UCSD-AML1 (cell line): Measurements from ENCODE around the gene CPNE8.
"Not testable (repeated sequence)": the region's sequence is repeated elsewhere in the genome, so short reads cannot be mapped to it uniquely, and the experiment has no call there.

Experiments used
- DNase-seq: peaks from one replicate; lab custom pipeline; 2025; ENCODE audit not compliant: unreplicated experiment; lab: John Stamatoyannopoulos, UW

The CPNE8 gene

DNA sequence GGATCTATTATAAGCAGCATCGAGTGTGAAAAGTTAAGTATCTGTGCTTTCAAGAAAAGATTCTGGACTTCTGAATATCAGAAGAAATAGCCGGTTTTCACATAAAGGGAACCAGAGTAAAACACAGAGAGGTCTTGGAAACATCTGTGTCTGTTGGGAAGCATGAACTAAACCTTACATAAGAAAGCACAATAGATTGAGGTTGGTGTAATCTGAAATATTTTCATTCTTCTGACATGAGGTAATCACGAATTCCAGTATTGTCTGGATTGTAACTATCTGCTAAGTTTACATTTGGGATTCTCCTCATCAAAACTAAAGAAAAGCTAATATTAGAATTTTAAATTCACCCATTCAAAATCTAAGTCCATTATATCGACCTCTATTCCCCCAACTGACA, 161.3 kb downstream of the CPNE8 start:
- no peak for DNase-seq

DNA sequence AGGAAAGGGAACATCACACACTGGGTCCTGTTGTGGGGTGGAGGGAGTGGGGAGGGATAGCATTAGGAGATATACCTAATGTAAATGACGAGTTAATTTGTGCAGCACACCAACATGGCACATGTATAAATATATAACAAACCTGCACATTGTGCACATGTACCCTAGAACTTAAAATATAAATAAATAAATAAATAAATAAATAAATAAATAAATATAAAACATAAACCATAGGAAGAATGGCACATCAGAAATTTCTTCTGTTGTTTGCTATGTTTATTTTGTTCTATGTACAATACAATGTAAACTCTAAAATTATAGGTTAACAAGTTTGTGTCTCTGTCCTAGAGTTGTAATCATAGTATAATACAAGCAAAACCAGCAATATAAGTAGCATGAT, 162.9 kb downstream of the CPNE8 start:
- not testable (repeated sequence) for DNase-seq

DNA sequence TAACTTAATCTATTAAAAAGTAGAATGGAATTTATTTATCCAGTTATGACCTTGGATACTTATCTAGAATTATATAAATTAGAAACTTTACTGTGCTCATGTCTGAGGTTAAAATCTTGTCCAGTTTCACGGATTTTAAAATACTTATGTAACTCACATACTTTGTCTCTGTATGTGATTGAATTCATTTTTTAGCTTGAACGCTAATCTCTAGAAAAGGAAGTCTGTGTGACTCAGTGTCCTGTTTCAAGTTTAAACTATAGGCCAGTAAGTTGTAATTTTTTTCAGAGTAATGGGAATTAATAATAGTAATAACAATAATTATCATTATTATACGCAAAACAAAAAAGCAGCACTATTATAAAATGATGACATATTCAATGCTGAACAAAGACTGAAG, 168.6 kb downstream of the CPNE8 start:
- DNase-seq, result no peak

DNA sequence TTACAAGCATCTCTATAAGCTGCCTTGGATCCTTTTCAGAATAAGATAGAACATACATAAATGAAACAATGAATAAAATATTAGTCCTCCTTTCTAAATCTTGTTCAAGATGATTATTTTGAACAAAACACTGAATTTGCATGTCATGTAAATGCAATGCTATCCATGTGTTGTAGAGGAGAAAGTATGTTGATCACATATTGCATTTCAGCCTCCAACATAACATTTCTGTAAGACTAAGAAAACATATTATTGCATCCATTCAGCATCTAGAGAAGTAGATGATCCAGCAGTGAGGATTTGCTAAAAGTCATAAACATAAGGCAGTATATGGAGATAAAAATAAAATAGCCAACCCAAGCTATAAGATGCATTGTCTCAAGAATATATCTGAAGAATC, 172.6 kb downstream of the CPNE8 start:
- DNase-seq, result no peak

DNA sequence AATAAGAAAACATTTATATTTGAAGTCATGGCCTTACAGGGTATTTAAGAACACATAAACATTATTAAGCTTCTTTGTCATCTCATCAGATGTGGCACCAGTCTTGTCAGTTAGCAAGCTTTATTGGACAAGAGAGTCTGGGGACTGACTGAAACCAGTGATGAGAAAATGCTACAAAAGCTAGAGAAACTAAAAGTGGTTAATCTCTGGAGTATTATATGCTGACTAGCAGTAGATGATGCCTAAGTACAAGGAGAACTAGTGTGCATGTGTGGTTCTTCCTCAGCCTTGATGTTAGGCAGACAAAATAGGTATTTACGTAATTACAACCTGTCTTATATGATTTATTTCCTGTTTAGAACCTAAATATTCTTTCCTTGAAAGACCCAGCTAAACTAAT, 176.5 kb downstream of the CPNE8 start:
- DNase-seq, result no peak

DNA sequence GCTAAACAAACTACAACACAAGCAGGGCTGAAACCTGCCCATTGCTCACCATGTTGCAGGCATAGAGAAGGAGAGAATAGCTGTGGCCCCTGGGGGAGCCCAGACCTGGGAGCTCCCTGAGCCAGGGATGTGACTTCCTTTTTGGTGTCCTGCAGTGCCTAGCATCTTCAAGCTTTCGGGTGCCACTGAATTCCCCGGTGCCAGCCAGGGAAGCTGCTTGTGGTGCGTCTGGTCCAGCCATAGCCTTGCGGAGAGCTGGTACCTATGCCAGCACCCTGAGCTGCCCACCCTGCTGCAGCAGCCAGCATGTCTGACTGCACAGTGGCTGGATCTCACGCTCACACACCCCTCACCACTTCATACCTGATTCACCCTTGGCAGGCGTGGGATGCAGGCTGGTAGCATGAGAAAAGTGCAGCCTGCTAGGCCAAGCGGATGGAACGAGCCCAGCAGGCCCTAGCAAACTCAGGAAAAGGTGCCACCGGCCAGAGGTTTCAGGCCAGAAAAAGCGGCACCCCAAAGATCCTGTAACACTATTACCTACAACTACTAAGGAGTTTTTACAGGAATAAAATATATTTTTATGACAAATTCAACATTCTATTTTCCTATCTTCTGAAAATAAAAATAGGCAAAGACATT, 183.7 kb downstream of the CPNE8 start:
- no peak for DNase-seq

DNA sequence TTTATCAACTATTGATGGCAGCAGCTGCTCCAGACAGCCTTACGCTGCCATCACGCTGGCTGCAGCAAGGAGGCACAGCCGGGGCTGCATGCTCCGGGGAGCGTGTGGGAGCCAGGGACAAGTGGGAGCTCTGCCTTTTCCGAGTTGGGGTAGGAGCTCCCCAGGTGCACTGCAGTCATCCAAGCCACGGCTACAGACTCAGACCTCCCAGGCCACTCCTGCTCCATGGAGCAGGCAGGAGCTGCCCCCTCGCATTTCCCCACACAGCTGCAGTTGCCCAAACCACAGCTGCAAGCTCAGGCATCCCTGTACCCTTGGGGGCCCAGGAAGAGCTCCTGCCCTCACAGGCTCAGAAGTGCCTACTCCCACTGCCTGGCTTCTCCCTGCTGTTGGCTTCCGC, 184.7 kb downstream of the CPNE8 start:
- DNase-seq, result no peak

DNA sequence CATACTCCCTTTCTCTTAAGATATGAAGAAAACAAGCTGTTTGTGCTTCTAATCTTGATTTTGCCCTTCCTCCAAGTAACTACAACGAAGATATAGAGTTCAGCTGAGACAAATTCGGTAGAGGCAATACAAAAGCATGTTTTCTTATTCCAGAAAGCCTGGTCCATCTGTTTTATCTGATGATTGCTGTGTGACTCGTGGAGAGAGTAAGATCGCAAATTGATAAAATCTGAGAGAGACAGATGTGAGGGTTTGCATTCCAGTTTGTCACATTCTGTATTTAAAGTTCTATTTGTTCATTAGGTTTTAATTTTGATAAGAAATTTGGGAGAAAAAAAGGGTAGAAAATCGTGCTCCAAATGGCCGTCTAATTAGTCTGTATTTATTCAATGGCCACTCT, 192.1 kb downstream of the CPNE8 start:
- no peak for DNase-seq

DNA sequence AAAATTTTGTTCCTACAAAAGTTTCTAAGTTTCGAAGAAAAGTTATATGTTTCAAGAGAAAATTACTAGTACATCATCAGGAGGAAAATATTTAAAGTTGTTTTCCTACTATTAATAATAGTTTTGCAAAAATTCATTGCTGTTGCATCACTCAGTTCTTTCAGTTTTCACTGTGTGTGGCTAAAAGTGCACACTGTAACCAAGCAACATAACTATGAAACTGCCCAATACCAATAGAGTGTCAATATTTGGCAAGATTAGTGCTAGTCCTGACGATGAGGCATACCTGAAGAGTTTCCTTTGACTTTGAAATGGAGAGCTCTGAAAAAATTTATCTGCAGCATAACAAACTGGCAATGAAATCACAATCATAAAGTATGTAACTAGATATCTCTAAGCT, 194.3 kb downstream of the CPNE8 start:
- DNase-seq, result no peak

DNA sequence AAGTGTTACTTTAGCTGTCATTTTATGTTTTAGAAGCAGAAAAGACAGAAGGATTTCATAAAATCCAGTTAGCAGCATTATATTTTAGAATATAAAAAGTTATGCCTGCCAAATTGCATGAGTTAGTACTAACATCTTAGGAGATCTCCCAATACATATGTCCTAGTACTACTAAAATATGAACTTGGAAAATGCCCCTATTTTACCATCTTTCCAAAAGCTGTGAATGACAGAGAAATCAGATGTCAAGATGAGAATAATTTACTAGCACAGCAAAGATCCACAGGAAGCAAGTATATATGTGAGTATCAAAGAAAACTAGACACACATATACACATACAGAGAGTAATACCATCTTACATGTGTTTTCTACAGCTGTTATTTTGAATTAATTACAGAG, 196.9 kb downstream of the CPNE8 start:
- DNase-seq, result no peak

DNA sequence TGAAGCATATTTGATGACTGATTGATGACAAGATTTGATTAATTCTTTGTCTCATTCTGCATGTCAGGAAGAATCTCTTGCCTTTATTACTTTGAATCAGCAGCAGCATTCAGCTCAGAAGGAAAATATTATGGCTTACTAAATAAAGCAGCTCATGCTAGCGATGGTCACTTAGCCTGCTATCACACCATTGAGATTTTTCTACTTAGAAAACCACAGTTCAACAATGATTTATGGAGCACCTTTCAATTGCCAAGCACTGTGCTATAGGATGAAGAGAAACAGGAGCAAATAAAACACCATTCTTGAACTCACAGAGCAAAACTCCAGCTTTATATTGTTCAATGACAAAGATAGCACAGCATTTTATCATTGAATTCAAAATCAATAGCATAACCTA, 197.7 kb downstream of the CPNE8 start:
- no peak for DNase-seq

DNA sequence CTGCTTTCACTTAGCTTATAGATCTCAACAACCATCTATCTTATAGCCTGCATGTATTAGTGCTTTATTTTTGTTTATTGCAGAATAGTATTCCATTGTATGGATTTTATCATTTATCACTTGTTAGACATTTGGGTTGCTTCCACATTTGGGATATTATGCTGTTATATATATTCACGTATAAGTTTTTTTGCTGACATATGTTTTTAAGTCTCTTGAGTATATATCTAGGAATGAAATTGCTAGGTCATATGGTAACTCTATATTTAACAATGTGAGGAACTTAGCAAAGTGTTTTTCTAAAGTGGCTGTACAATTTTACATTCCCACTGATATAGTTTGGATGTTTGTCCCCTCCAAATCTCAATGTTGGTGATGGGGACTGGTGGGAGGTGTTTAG, 208.1 kb downstream of the CPNE8 start:
- DNase-seq, result no peak

DNA sequence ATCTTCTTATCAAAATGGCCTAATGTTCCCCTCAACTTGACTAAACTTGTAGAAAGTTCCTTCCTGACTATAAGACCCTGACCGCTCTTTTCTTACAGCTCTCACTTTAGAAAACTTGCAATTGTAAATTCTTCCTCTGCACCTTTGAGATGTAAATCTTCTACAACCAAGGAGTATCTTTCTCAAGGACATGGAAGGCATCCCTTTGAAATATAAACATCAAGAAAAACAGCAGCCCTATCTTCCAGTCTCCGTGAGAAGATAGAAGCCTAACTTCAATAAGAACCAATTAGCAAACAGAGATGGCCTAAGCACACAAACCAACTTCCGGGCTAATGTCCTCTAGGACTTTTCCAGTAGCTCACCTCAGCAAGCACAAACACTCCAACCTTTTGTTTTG, 210.3 kb downstream of the CPNE8 start:
- no peak for DNase-seq

DNA sequence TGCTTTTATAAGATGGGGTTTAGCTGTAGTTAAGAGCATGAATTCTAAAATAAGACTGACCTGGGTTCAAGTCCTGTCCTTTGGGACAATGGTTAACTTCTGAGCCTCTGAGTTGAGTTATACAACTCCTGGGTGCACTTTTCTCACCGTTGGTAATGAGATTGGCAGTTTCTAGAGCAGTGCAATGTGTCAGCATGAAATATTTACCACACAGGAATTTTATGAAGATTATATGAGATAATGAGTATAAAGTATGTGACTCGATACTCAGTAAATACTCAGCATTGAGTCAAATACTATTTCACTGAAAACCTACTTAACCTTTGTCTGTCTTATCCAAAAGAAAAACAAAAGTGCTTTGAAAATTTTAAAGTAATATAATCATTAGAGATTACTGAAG, 214.2 kb downstream of the CPNE8 start:
- no peak for DNase-seq

DNA sequence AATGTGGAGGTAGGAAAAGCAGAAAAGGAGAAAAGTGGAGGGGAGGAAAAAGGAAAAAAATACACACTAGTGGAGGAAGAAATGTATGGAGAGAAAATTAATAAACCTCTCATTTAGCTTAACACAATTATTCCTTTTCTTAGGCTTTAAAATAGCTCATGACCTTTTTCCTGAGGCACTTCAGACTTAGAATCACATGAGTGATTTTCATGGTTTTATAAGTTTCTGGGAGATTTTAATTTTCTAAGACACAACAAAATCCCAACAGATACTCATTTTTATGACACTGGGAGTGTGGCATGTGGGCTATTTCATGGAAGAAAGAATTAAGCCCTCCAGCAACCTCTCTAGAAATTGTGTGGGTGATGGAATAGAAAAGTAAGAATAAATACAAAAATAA, 214.7 kb downstream of the CPNE8 start:
- DNase-seq, result no peak

DNA sequence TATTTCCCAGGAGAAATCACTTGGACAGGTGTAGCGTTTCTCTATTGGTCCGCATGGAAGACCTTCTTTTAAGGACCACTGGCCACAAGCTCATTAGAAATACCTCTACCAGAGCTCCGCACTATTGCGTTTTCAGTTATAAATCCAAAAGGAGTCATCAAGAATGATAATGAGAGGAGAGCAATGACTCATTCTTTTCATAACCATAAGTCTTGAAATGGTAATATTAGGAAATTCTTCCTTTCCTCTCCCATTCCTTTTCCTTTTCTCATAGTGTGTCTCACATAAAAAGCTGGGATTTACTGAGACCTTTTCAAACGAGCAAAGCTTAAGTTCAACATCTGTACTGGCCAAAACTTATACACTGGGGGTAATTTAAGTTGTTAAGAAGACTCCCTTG, 215.7 kb downstream of the CPNE8 start:
- DNase-seq, result no peak

DNA sequence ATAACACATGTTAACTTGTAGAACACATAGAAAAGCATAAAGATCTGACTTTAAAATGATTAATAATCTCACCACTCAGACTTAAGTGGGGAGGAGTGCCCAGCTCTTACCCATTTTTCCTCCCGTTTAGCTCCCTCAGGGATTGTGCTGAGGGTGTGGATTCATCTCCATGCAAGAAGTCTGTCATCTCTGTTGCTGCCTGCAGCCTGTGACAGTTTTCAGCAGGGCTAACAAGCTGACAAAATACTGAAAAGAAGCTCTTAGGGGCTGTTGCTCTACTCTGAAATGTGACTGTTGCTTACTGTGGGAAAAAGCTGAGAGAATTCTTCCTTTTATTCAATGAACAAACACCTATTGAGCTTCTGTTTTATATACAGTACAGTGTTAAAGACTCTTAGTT, 216.2 kb downstream of the CPNE8 start:
- no peak for DNase-seq

DNA sequence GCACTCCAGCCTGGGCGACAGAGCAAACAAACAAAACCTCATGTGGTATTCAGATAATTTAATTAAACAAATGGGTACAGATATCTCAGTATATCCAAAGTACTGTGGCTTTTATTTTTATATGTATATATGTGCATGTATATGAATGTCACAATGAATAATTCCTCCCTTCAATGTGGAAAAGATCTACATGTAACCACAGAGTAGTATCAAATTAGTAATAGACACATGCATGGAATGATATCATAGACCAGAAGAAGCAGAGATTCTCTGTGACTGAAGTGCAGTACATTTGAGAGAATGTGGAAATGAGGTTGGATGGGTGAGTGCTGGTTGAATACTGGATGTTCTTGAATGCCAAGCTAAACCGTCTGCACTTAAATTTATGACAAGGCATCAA, 222.9 kb downstream of the CPNE8 start:
- DNase-seq, result no peak

DNA sequence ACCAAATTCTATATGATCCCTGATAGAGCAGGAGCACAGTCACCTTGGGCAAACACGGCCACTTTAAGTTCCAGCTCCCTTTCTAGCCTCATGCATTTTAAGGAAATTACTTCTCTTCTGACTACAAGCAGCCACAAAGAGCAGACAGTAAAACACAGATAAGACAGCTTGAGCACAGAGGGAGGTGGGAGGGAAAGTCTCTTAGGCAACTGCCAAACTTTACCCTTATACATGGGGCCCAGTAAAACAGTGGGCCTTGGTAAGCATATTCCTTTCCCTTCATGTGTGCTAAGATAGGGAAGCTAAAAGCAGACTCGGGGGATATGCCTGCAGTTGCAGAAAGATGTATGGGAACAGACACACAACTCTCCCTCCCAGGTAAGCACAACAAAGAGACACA, 235.9 kb downstream of the CPNE8 start:
- DNase-seq, result peak; percentile 13

DNA sequence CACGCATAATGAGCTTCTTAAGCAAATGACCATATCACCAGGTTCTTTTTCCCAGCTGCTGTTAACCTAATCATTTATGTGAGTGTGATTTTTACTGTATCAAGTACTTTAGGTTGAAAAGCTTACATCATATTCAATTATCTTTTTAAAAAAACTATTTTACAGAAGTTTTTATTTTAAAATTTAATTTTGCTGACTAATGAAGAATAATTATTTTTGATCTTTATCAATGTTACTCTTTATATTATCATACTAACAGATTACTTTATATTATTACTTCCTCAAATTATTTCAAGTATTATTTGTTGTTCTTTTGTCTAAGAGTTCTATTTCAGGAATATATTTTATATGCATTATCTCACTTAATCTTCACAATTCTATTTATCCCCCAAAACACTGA, 236.3 kb downstream of the CPNE8 start:
- DNase-seq, result no peak

DNA sequence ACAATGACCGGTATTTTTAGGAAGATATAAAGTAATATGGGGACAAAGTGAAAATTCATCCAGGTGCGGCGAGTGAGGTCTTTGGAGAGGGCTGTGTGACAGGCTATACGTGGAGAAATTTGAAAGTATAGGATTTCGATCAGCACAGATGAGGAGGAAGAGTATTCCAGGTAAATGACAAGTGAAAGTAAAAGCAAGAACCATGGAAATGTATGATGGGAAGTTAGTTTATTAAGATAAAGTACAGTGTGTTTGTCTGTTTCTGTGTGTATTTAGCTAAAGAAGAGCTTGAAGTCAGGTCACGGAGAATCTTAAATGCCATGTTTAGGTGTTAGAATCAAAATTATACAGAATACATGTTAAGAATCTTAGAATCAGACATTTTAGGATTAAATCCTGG, 239.0 kb downstream of the CPNE8 start:
- DNase-seq, result no peak

DNA sequence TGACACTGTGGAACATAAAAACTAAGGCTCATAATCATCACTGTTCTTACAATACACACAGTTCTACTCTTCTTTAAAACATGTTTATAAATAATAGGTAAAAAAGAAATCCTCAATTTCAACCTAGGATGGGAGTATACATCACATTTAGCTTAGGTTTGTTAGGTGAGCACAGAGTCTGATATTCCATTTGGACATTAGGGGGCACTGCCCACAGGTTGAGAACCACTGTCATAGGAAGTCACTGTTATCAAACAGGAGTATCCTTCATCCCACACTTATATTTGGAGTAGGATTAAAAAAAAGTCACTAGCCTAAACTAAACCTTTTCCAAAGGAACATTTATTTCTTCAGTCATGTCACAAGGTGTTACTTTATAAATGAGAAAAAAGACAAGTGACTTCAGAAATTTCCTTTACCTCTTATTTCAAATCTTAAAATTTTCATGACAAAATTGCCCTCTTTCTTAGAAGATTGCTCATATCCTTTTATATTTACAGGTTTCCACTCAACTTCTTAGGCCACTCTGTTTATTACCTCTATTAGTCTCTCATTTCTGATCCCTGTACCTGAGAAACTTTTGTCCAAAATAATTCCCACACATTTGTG, 240.6 kb downstream of the CPNE8 start:
- no peak for DNase-seq

DNA sequence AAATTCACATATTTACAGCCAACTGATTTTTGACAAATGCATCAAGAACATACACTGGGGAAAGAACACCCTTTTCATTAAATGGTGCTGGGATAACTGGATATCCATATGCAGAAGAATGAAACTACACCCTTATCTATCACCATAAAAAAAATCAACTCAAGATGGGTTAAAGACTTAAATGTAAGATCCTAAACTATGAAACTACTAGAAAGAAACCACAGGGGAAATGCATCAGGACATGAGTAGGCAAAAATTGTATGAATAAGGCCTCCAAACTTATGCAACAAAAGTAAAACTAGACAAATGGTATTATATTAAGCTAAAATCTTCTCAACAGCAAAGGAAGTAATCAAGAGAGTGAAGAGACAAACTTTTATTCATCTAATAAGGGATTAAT, 242.6 kb downstream of the CPNE8 start:
- no peak for DNase-seq
